K562 (cell line): Measurements from ENCODE around the gene NOLC1. TPM values are rescaled to one million over a fixed set of nuclear protein-coding genes. Genes with fewer than 3 reads are reported as not detected.

Experiments used
- ATF6 ChIP-seq: sonication (generic); formaldehyde crosslinking; IDR thresholded peaks from 2 replicates; pipeline ENCODE4 v1.4.0; 2020; ENCODE audit warnings: mild to moderate bottlenecking, missing genetic modification reagents
- CBX8 ChIP-seq: fragments of 200-600 bp; sonication (generic); IDR thresholded peaks from 2 replicates; pipeline ENCODE4 v1.6.1; 2012; ENCODE audit warnings: borderline replicate concordance, mixed run types, low read depth, mild to moderate bottlenecking, moderate library complexity, mixed read lengths, low read length, control low read depth, inconsistent platforms; ENCODE audit not compliant: poor library complexity, severe bottlenecking; ENCODE audit errors: extremely low read depth
- CSDE1 ChIP-seq, 2 experiments: fragments of 450-650 bp; IDR thresholded peaks; 2 replicates each; pipeline ENCODE4 v1.6.1; 2016; ENCODE audit warnings: mild to moderate bottlenecking in 1 of 2
- E2F6 ChIP-seq, 2 experiments: IDR thresholded peaks; 2 replicates each; pipeline ENCODE4 v1.6.1; 2011; ENCODE audit warnings: borderline replicate concordance in 1 of 2, control low read depth in 1 of 2, low read depth in 1 of 2, low read length in 1 of 2, mild to moderate bottlenecking in 1 of 2, mixed read lengths in 1 of 2, moderate library complexity in 1 of 2; ENCODE audit not compliant: insufficient read depth in 1 of 2, insufficient read length in 1 of 2, poor library complexity in 1 of 2, severe bottlenecking in 1 of 2; ENCODE audit errors: extremely low read depth in 1 of 2
- FUS ChIP-seq: fragments of 200-400 bp; formaldehyde crosslinking; optimal IDR thresholded peaks from 2 replicates; pipeline ENCODE3; 2017; ENCODE audit warnings: low read depth, low read length
- MAZ ChIP-seq, 2 experiments: fragments of 450-650 bp in 1 of 2; sonication (generic) in 1 of 2; formaldehyde crosslinking; IDR thresholded peaks in 1 of 2; conservative IDR thresholded peaks in 1 of 2; 2 replicates each; pipeline versions ENCODE4 v1.4.0 to v1.5.0; 2020; ENCODE audit warnings: mild to moderate bottlenecking in 1 of 2, missing genetic modification reagents in 1 of 2
- SUPT5H ChIP-seq: fragments of 450-650 bp; IDR thresholded peaks from 2 replicates; pipeline ENCODE4 v1.6.1; 2016
- TCF3 ChIP-seq: sonication (generic); formaldehyde crosslinking; IDR thresholded peaks from 2 replicates; pipeline ENCODE4 v1.4.0; 2020; ENCODE audit warnings: mild to moderate bottlenecking, missing genetic modification reagents
- ZNF12 ChIP-seq: sonication (generic); formaldehyde crosslinking; IDR thresholded peaks from 2 replicates; pipeline ENCODE4 v1.4.0; 2020; ENCODE audit warnings: mild to moderate bottlenecking, missing genetic modification reagents
- ZNF444 ChIP-seq: fragments of 250-450 bp; sonication (Bioruptor Pico); IDR thresholded peaks from 2 replicates; pipeline ENCODE4 v1.4.0; 2020; ENCODE audit warnings: mild to moderate bottlenecking, moderate library complexity
- ZNF609 ChIP-seq: sonication (generic); formaldehyde crosslinking; IDR thresholded peaks from 2 replicates; pipeline ENCODE4 v1.8.1; 2023; ENCODE audit warnings: missing genetic modification reagents, mild to moderate bottlenecking, borderline replicate concordance
- polyA plus RNA-seq, 8 experiments: library from polyadenylated mRNA; depleted of rRNA in 4 of 8; stranded (reverse) in 5 of 8; unstranded in 3 of 8; fragments of >200 nt; fragmentation: Nextera tagmentation in 2 of 8; fragmentation: Illumina TruSeq in 1 of 8; extraction: Ambion mirVana in 2 of 8; extraction: Trizol in 1 of 8; gene quantifications; 2 replicates each; pipeline versions ENCODE4 v1.2.1 to v1.2.3, GENCODE V29; 2011 to 2014; ENCODE audit warnings: inconsistent platforms in 1 of 8, missing spikeins in 1 of 8
- total RNA-seq, 7 experiments: library from RNA; depleted of rRNA in 6 of 7; stranded (reverse); fragments of >200 nt in 6 of 7; fragmentation: Illumina TruSeq in 2 of 7; extraction: Trizol in 2 of 7; gene quantifications; 2 replicates each; pipeline versions ENCODE4 v1.2.1 to v1.2.3, GENCODE V29; 2011 to 2021; ENCODE audit warnings: low replicate concordance in 1 of 7
- TF ChIP-seq, protein P1 (sequence below): fragments of 250-450 bp; sonication (Bioruptor Pico); IDR thresholded peaks from 2 replicates; pipeline ENCODE4 v1.4.0; 2020

NOLC1 gene
- total and polyA plus RNA-seq, 9 of the 15 experiments (the other 6 are each of a cell fraction or from before 2014, with no cell fraction given), result 102 to 310 (median 165) TPM

DNA sequence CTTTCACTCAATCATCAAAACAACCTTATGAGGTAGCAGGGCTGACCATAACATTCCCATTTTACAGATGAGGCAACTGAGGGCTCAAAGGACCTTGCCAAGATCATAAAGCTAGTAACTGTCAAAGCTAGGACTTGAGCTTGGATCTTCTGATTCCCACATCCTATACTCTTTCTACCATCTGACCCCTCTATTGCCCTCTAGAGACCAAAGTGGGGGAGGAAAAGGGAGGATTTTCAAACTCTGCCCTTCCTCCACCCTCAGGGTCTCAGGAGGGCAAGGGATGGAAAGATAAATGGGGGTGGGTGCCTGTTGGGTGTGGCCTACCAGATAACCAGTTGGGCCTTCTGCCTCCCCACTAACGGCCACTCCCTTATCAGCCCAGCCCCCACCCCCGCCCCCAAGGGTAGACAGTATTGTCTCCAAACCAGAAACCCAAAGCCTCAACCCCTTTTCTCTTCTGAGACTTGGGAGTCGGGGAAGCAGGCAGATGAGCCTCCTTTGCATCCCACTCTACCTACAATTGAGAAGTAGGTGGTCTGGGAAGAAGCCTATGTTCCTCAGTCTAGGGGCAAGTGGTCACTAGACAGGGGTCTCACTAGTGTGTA lies 39.9 kb upstream of the NOLC1 start (continued):
- TF ChIP-seq, protein P1, sequence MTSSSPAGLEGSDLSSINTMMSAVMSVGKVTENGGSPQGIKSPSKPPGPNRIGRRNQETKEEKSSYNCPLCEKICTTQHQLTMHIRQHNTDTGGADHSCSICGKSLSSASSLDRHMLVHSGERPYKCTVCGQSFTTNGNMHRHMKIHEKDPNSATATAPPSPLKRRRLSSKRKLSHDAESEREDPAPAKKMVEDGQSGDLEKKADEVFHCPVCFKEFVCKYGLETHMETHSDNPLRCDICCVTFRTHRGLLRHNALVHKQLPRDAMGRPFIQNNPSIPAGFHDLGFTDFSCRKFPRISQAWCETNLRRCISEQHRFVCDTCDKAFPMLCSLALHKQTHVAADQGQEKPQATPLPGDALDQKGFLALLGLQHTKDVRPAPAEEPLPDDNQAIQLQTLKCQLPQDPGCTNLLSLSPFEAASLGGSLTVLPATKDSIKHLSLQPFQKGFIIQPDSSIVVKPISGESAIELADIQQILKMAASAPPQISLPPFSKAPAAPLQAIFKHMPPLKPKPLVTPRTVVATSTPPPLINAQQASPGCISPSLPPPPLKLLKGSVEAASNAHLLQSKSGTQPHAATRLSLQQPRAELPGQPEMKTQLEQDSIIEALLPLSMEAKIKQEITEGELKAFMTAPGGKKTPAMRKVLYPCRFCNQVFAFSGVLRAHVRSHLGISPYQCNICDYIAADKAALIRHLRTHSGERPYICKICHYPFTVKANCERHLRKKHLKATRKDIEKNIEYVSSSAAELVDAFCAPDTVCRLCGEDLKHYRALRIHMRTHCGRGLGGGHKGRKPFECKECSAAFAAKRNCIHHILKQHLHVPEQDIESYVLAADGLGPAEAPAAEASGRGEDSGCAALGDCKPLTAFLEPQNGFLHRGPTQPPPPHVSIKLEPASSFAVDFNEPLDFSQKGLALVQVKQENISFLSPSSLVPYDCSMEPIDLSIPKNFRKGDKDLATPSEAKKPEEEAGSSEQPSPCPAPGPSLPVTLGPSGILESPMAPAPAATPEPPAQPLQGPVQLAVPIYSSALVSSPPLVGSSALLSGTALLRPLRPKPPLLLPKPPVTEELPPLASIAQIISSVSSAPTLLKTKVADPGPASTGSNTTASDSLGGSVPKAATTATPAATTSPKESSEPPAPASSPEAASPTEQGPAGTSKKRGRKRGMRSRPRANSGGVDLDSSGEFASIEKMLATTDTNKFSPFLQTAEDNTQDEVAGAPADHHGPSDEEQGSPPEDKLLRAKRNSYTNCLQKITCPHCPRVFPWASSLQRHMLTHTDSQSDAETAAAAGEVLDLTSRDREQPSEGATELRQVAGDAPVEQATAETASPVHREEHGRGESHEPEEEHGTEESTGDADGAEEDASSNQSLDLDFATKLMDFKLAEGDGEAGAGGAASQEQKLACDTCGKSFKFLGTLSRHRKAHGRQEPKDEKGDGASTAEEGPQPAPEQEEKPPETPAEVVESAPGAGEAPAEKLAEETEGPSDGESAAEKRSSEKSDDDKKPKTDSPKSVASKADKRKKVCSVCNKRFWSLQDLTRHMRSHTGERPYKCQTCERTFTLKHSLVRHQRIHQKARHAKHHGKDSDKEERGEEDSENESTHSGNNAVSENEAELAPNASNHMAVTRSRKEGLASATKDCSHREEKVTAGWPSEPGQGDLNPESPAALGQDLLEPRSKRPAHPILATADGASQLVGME (CRISPR knock-in tag), result no peak
- TF ChIP-seq E2F6 (IDR thresholded peaks at IDR 0.05; ENCODE audit: borderline replicate concordance in 1 of 2, extremely low read depth in 1 of 2, insufficient read depth in 1 of 2, insufficient read length in 1 of 2, low read depth in 1 of 2, low read length in 1 of 2, poor library complexity in 1 of 2, severe bottlenecking in 1 of 2) (no peak), ZNF12 (CRISPR knock-in tag) (no peak), TCF3 (CRISPR knock-in tag) (peak; percentile 87), ATF6 (CRISPR knock-in tag) (no peak), ZNF444 (CRISPR knock-in tag) (no peak), CBX8 (no peak), SUPT5H (peak; percentile 71), MAZ (CRISPR knock-in tag; conservative IDR thresholded peaks at IDR 0.05 in 1 of 2, IDR thresholded peaks at IDR 0.05 in 1 of 2) (peak; percentile 71 to 93; a peak in 3 of 4 replicates), FUS (no peak), CSDE1 (IDR thresholded peaks at IDR 0.05) (no peak), ZNF609 (CRISPR knock-in tag) (no peak)
